ENCODE results near the gene FAM50A. TPM values are rescaled to one million over a fixed set of nuclear protein-coding genes. Genes with fewer than 3 reads are reported as not detected.
A peak's percentile ranks its signal among the peaks of the same experiment; 100 is the strongest.

The FAM50A gene
- total and polyA plus RNA-seq, 11 donors: 27.7 to 119 (median 43.1) TPM

DNA sequence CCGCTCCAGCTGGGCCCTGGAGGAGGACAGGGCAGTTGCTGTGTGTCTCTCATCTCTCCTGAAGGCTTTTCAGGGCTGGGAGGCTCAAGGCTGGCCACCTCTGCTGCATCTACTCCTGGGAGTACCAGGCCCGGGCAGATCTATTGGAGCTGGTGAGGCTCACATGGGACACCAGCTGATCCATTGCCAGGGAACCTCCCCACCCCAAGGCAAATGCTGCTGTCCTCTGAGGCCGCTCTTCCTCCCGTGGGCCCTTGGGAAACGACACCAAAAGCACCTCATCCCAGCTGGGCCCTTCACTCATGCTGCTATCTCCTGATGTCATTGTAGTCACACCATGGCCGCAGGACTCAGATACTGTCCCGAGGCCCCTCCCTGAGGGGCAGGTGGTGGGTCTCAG, 38.8 kb downstream of the FAM50A start:
- WGBS, 4 donors: 68 to 74% (median 71%) methylated on average over 6 to 7 of the region's 7 CpGs
- TF ChIP-seq POLR2A (IDR thresholded peaks at IDR 0.05): no peak
- TF ChIP-seq, protein P1, sequence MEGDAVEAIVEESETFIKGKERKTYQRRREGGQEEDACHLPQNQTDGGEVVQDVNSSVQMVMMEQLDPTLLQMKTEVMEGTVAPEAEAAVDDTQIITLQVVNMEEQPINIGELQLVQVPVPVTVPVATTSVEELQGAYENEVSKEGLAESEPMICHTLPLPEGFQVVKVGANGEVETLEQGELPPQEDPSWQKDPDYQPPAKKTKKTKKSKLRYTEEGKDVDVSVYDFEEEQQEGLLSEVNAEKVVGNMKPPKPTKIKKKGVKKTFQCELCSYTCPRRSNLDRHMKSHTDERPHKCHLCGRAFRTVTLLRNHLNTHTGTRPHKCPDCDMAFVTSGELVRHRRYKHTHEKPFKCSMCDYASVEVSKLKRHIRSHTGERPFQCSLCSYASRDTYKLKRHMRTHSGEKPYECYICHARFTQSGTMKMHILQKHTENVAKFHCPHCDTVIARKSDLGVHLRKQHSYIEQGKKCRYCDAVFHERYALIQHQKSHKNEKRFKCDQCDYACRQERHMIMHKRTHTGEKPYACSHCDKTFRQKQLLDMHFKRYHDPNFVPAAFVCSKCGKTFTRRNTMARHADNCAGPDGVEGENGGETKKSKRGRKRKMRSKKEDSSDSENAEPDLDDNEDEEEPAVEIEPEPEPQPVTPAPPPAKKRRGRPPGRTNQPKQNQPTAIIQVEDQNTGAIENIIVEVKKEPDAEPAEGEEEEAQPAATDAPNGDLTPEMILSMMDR (IDR thresholded peaks at IDR 0.05): no peak
- peaks cover 0 to 36% (median 14%) of the 10 kb centered on the region in 12 donors for H3K4me1 ChIP-seq
- intact Hi-C loops (cut with DNase I): loop anchor here in 1 of 10 donors (5.0 kb wide), 1 partner anchor 40 kb away; the partner anchor contains the start of gene FAM50A
- no peak overlapping the region for H3K27ac ChIP-seq
- DNase-seq (peak in 1 of 5 donors; percentile 25), ATAC-seq (no peak)
- H3K36me3 ChIP-seq: peaks cover 0 to 9% (median 6%) of the 10 kb centered on the region in 9 donors
- H3K9me3 ChIP-seq: no peaks in the 10 kb centered on the region
- no peak overlapping the region for H3K4me3 ChIP-seq
- no peaks in the 10 kb centered on the region for H3K27me3 ChIP-seq

DNA sequence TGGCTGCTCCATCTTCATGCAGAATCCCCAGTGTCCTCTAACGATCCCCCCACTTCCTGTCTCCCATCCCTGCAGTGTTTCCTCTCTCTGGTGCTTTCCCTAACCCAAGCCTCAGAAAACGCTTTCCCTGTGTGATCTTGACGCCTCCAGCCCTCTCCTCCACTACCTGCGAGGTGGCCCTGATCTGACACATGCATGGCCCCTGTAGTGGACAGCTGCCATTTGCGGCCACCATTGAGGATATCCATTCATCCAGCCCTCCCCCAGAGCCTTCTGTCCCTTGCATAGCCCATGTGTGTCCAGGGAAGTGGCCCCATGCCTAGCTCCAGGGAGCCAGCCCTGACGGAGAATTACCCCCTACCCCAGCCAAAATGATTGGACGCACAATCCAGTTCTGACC, 39.4 kb downstream of the FAM50A start:
- intact Hi-C loops (cut with DNase I): loop anchor here in 1 of 10 donors (5.0 kb wide), 1 partner anchor 41 kb away; the partner anchor contains the start of gene FAM50A
- DNase-seq (no peak), ATAC-seq (no peak)
- WGBS, 4 donors: 75 to 85% (median 81%) methylated on average over 7 of the region's 7 CpGs
- H3K27me3 ChIP-seq: no peaks in the 10 kb centered on the region
- no peak for TF ChIP-seq POLR2A (IDR thresholded peaks at IDR 0.05)
- TF ChIP-seq, protein P1 (IDR thresholded peaks at IDR 0.05): no peak
- H3K36me3 ChIP-seq: peaks cover 0 to 9% (median 6%) of the 10 kb centered on the region in 9 donors
- H3K4me3 ChIP-seq: no peak overlapping the region
- H3K27ac ChIP-seq: no peak overlapping the region
- no peaks in the 10 kb centered on the region for H3K9me3 ChIP-seq
- H3K4me1 ChIP-seq: peaks cover 0 to 31% (median 14%) of the 10 kb centered on the region in 12 donors

DNA sequence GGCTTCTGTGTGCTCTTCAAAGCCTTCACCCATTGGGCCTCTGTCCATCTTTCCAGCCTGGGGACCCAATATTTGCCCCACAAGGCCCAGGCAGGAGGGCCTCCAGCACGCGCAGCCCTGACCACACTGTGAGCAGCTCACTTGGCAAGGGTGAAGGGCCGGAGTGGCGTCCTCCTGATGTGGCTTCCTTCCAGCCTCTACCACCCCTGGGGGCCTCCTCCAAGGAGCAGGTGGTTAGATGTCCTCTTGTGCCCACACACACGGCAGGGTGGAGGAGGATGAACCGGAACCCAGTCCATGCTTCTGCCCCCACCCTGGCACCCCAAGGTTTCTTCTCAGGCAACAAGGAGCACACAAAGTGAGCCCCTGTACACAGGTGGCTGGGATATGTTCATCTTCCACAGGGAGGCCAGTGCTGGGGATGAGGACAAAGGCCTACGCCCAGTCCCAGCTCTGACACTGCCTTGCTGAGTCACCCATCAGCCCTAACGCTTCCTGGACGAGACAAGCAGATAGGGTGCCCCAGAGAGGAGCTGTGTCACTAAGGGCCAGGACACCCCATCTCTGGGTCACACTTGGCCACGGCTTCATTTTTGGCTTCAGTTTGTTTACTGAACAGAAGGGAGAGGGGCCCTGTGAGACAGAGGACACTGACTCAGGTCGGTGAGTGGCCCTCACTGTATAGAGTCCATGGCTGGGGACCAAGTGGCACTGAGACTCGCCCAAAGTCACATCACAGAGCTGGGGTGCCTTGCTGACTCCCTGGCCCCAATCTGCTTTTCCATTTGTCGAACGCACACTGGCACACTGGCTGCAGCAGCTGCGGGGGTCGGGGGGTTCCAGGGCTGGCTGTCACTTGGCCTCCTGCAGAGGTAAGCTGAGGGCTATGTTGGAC, 40.6 kb downstream of the FAM50A start:
- peaks cover 0 to 9% (median 6%) of the 10 kb centered on the region in 9 donors for H3K36me3 ChIP-seq
- ATAC-seq (peak in 1 of 4 donors; percentile 32), DNase-seq (peak in 1 of 5 donors; percentile 42)
- peaks cover 0 to 34% (median 15%) of the 10 kb centered on the region in 12 donors for H3K4me1 ChIP-seq
- H3K4me3 ChIP-seq: no peak overlapping the region
- TF ChIP-seq, protein P1 (IDR thresholded peaks at IDR 0.05): no peak
- TF ChIP-seq POLR2A (IDR thresholded peaks at IDR 0.05): no peak
- 69 to 84% (median 71%) methylated on average over 9 to 16 of the region's 16 CpGs for WGBS, 4 donors
- intact Hi-C loops (cut with DNase I): loop anchor here in 1 of 10 donors (5.0 kb wide), 1 partner anchor 42 kb away; the partner anchor contains the start of gene FAM50A
- peak overlapping the region in 7 of 12 donors; percentile 9 to 96 (median 62) for H3K27ac ChIP-seq
- H3K27me3 ChIP-seq: no peaks in the 10 kb centered on the region
- no peaks in the 10 kb centered on the region for H3K9me3 ChIP-seq

Data from heart left ventricle (tissue), 16 donors.